Muscle layer of duodenum (tissue), 2 donors: ENCODE results near the gene GAS7.

Source experiments
- H3K27ac ChIP-seq: one replicate; pipeline ENCODE4 v1.7.0; 2013; ENCODE audit warnings: mild to moderate bottlenecking, low read length
- H3K27me3 ChIP-seq: one replicate; pipeline ENCODE4 v1.7.0; 2013; ENCODE audit warnings: low read depth, mild to moderate bottlenecking, control low read depth, low read length
- H3K36me3 ChIP-seq, 2 donors: one replicate each; pipeline ENCODE4 v1.7.0; 2013; ENCODE audit warnings: low read length in 2 of 2, control low read depth in 1 of 2, mild to moderate bottlenecking in 1 of 2; ENCODE audit not compliant: insufficient read depth in 2 of 2, control insufficient read depth in 1 of 2
- H3K4me1 ChIP-seq, 2 donors: one replicate each; pipeline ENCODE4 v1.7.0; 2013; ENCODE audit warnings: low read length in 2 of 2, mild to moderate bottlenecking in 2 of 2, control low read depth in 1 of 2, moderate library complexity in 1 of 2; ENCODE audit not compliant: insufficient read depth in 2 of 2, control insufficient read depth in 1 of 2
- H3K4me3 ChIP-seq, 2 donors: one replicate each; pipeline ENCODE4 v1.7.0; 2013; ENCODE audit warnings: low read length in 2 of 2, low read depth in 1 of 2, mild to moderate bottlenecking in 1 of 2
- H3K9me3 ChIP-seq, 2 donors: one replicate each; pipeline ENCODE4 v1.7.0; 2013; ENCODE audit warnings: low read length in 2 of 2, control low read depth in 1 of 2, mild to moderate bottlenecking in 1 of 2; ENCODE audit not compliant: control insufficient read depth in 1 of 2
- donor health status: healthy.

GAS7 gene

GRCh38 chr17:9940841-9941240, 257.6 kb downstream of the GAS7 start:
- peaks cover 9 to 43% of the 10 kb centered on the region in 2 donors for H3K36me3 ChIP-seq
- no peaks in the 10 kb centered on the region for H3K4me1 ChIP-seq

GRCh38 chr17:9938764-9939163, 259.6 kb downstream of the GAS7 start:
- H3K9me3 ChIP-seq, result peaks cover 0 to 7% of the 10 kb centered on the region in 2 donors
- H3K4me3 ChIP-seq, result no peak overlapping the region
- peaks cover 10 to 36% of the 10 kb centered on the region in 2 donors for H3K36me3 ChIP-seq
- H3K27ac ChIP-seq, result no peak overlapping the region
- no peaks in the 10 kb centered on the region for H3K27me3 ChIP-seq
- H3K4me1 ChIP-seq, result no peaks in the 10 kb centered on the region

More at GRCh38 chr17:9940841-9941240, 257.6 kb downstream of the GAS7 start:
- H3K27ac ChIP-seq, result no peak overlapping the region
- no peak overlapping the region for H3K4me3 ChIP-seq
- peaks cover 0 to 7% of the 10 kb centered on the region in 2 donors for H3K9me3 ChIP-seq
- H3K27me3 ChIP-seq, result no peaks in the 10 kb centered on the region

GRCh38 chr17:9937901-9938300, 260.5 kb downstream of the GAS7 start:
- Histone ChIP-seq H3K9me3 (peaks cover 0 to 7% of the 10 kb centered on the region in 2 donors), H3K27ac (no peak overlapping the region)

GRCh38 chr17:9937241-9937761, 261.1 kb downstream of the GAS7 start:
- Histone ChIP-seq H3K27ac (no peak overlapping the region), H3K4me1 (no peaks in the 10 kb centered on the region), H3K9me3 (peaks cover 0 to 7% of the 10 kb centered on the region in 2 donors), H3K4me3 (no peak overlapping the region), H3K36me3 (peaks cover 10 to 27% of the 10 kb centered on the region in 2 donors), H3K27me3 (no peaks in the 10 kb centered on the region)

More at GRCh38 chr17:9937901-9938300, 260.5 kb downstream of the GAS7 start:
- peaks cover 10 to 30% of the 10 kb centered on the region in 2 donors for H3K36me3 ChIP-seq
- no peak overlapping the region for H3K4me3 ChIP-seq
- no peaks in the 10 kb centered on the region for H3K27me3 ChIP-seq
- H3K4me1 ChIP-seq, result no peaks in the 10 kb centered on the region

- Histone ChIP-seq H3K36me3 (peaks cover 10 to 24% of the 10 kb centered on the region in 2 donors), H3K4me1 (no peaks in the 10 kb centered on the region), H3K4me3 (no peak overlapping the region), H3K9me3 (peaks cover 0 to 7% of the 10 kb centered on the region in 2 donors), H3K27ac (no peak overlapping the region), H3K27me3 (no peaks in the 10 kb centered on the region)
Measured at GRCh38 chr17:9936095-9936494, 262.3 kb downstream of the GAS7 start.

GRCh38 chr17:9935408-9935807, 263.0 kb downstream of the GAS7 start:
- H3K4me3 ChIP-seq, result no peak overlapping the region
- H3K9me3 ChIP-seq, result peaks cover 0 to 7% of the 10 kb centered on the region in 2 donors
- no peaks in the 10 kb centered on the region for H3K27me3 ChIP-seq
- peaks cover 10 to 17% of the 10 kb centered on the region in 2 donors for H3K36me3 ChIP-seq
- H3K4me1 ChIP-seq, result peaks cover 0 to 3% of the 10 kb centered on the region in 2 donors
- H3K27ac ChIP-seq, result no peak overlapping the region

GRCh38 chr17:9934331-9934730, 264.1 kb downstream of the GAS7 start:
- H3K36me3 ChIP-seq, result peaks cover 8 to 10% of the 10 kb centered on the region in 2 donors
- H3K27me3 ChIP-seq, result no peaks in the 10 kb centered on the region
- H3K4me3 ChIP-seq, result no peak overlapping the region
- no peak overlapping the region for H3K27ac ChIP-seq
- H3K4me1 ChIP-seq, result peaks cover 0 to 3% of the 10 kb centered on the region in 2 donors
- H3K9me3 ChIP-seq, result peaks cover 0 to 7% of the 10 kb centered on the region in 2 donors

GRCh38 chr17:9932491-9932890, 265.9 kb downstream of the GAS7 start:
- H3K4me3 ChIP-seq, result no peak overlapping the region

GRCh38 chr17:9931144-9931741, 267.2 kb downstream of the GAS7 start:
- no peak overlapping the region for H3K4me3 ChIP-seq
- H3K27me3 ChIP-seq, result no peaks in the 10 kb centered on the region
- peaks cover 3 to 6% of the 10 kb centered on the region in 2 donors for H3K36me3 ChIP-seq
- peaks cover 0 to 3% of the 10 kb centered on the region in 2 donors for H3K4me1 ChIP-seq
- no peaks in the 10 kb centered on the region for H3K9me3 ChIP-seq
- no peak overlapping the region for H3K27ac ChIP-seq

More at GRCh38 chr17:9932491-9932890, 265.9 kb downstream of the GAS7 start:
- Histone ChIP-seq H3K27ac (no peak overlapping the region), H3K27me3 (no peaks in the 10 kb centered on the region), H3K4me1 (peaks cover 0 to 3% of the 10 kb centered on the region in 2 donors), H3K36me3 (peaks cover 0 to 3% of the 10 kb centered on the region in 2 donors), H3K9me3 (no peaks in the 10 kb centered on the region)

- Histone ChIP-seq H3K4me3 (no peak overlapping the region), H3K36me3 (peaks cover 0 to 11% of the 10 kb centered on the region in 2 donors), H3K27me3 (no peaks in the 10 kb centered on the region), H3K27ac (no peak overlapping the region), H3K4me1 (peaks cover 0 to 3% of the 10 kb centered on the region in 2 donors), H3K9me3 (no peaks in the 10 kb centered on the region)
Measured at GRCh38 chr17:9929871-9930270, 268.5 kb downstream of the GAS7 start.

- Histone ChIP-seq H3K4me3 (no peak overlapping the region), H3K4me1 (peaks cover 0 to 3% of the 10 kb centered on the region in 2 donors), H3K27me3 (no peaks in the 10 kb centered on the region), H3K27ac (no peak overlapping the region), H3K9me3 (no peaks in the 10 kb centered on the region), H3K36me3 (peaks cover 0 to 11% of the 10 kb centered on the region in 2 donors)
Measured at GRCh38 chr17:9928601-9929333, 269.6 kb downstream of the GAS7 start.
